GM18873 (cell line): ENCODE data around the gene UFD1.

ENCODE experiments used
- ATAC-seq: cut with Tn5 transposase; IDR thresholded peaks from one replicate; pipeline ENCODE4 v1.9.1; 2021; ENCODE audit warnings: mild to moderate bottlenecking, moderate library complexity, moderate number of reproducible peaks; ENCODE audit not compliant: unreplicated experiment, low FRiP score

UFD1 gene

DNA sequence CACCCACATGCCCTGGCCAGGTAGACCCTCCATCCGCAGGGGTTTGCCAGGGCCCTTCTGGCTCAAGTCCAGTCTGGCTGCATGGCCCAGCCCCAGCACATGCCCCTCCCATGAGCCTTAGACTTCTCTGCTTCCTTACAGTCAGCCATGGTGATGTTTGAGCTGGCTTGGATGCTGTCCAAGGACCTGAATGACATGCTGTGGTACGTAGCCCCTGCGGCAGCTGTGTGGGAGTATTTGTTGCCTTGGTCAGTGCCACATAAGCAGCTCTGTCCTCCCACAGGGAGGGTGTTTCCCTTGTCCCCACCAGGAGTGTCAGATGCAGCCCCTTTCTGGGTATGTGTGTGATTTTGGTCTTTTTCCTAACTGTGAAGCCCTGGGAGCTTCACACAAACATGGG lies 18.3 kb upstream of the UFD1 start:
- no peak for ATAC-seq

- ATAC-seq: no peak
Observed at GRCh38 chr22:19496324-19496630, 17.3 kb upstream of the UFD1 start.

- no peak for ATAC-seq
Observed at GRCh38 chr22:19495562-19496323, 16.8 kb upstream of the UFD1 start.

DNA sequence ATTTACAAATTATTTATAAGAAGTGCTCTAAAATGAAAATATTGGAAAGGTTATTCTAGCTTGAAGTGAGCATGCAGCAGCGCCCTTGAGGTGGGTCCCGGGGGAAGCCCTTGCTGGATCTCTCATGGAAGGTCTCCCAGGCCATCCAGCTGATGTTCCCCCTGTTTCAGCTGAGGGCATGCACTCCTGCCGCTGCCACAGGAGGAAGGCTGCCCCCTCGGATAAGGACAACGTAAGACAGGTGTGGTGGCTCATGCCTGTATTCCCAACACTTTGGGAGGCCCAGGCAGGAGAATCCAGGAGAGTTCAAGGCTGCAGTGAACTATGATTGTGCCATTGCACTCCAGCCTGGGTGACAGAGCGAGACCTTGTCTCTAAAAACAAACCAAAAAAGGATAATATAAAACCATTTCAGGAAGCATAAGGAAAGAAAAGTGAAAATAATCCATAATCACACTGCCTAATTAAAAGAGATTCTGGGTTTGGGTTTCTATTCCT lies 15.7 kb upstream of the UFD1 start:
- no peak for ATAC-seq

GRCh38 chr22:19494001-19494560 lies 15.1 kb upstream of the UFD1 start:
- no peak for ATAC-seq

- ATAC-seq: no peak
Observed at GRCh38 chr22:19492504-19493174, 13.6 kb upstream of the UFD1 start.

- no peak for ATAC-seq
Observed at GRCh38 chr22:19490628-19491230, 11.7 kb upstream of the UFD1 start.

DNA sequence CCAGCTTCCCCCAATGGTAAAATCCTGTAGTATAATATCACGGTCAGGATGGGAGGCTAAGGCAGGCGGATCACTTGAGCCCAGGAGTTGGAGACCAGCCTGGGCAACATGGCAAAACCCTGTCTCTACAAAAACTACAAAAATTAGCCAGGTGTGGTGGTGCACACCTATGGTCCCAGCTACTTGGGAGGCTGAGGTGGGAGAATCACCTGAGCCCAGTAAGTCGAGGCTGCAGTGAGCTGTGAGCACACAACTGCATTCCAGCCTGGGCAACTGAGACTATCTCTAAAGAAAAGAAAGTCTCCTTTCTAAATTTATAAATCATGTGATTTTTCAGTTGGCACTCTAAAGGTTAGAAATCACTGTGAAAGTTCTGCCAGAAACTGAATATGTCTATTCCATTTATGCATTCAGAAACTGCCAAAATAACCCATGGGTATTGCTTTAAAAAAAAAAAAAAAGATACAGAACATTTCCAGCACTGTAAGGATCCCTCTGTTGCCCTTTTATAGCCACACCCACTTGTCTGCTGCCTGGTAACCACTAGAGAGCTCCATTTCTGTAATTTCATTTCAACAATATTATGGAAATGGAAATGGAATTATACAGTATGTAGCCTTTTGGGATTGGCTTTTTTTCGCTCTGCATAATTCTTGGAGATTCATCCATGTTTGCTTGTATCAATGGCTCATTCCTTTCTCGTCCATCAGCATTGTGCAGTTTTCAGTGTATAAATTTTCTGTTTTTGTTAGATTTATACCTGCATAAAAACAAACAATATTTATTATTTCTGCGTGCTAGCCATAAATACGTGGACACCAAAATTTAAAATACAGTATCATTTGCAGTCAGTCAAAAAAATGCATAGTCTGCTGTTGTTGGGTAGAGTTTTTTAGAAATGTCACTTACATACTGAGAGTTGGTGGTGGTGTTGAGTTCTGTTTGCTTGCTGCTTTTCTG lies 10.2 kb upstream of the UFD1 start:
- ATAC-seq: no peak

GRCh38 chr22:19488285-19488684 lies 9.3 kb upstream of the UFD1 start:
- ATAC-seq: no peak

DNA sequence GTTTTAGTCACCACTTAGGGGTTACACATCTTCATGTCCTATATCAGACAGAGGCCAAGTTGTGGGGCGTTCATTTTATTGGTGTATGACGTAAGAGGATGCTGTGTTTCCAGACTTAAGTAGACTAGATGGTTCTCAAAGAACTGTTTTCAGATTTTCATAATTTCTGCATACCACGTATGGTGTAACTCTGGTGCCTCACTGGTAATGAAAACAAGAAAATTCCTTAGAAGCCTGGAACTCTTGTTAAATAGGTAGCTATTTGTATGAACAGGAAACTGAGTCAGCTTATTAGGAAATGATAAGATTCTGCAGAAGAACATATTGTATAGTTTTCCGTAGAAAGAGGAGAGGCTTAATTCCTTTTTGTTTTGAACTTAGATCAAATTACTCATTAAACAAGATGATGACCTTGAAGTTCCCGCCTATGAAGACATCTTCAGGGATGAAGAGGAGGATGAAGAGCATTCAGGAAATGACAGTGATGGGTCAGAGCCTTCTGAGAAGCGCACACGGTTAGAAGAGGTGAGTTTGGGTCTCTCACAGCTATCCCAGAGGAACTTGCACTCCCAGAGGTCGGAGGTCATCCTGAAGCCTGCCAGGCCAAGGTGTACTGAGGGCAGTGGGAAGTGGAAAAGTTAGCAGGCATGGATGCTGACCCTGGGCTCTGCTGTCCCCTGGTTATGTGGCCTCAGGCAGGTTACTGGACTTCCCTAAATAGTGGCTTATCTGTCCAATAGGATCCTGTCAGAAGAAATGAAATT lies 4.7 kb upstream of the UFD1 start:
- ATAC-seq: no peak

- ATAC-seq: no peak
Observed at GRCh38 chr22:19482297-19482696, 3.3 kb upstream of the UFD1 start.

DNA sequence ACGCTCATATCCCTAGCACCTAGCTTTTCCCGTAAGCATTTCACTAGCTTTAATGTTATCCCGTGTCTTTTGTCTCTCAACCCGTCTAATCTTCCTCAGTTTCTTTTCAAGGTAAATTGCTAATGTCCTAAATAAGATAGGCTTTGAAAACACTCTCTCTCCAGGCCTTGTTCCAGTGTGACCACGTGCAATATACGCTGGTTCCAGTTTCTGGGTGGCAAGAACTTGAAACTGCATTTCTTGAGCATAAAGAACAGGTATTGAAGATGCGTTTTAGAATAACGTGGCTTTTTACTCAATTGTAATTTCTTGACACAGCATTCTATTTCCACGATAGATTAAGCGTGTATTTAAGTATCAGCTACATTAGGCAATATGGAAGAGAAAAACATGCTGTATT lies 1.8 kb upstream of the UFD1 start:
- no peak for ATAC-seq

DNA sequence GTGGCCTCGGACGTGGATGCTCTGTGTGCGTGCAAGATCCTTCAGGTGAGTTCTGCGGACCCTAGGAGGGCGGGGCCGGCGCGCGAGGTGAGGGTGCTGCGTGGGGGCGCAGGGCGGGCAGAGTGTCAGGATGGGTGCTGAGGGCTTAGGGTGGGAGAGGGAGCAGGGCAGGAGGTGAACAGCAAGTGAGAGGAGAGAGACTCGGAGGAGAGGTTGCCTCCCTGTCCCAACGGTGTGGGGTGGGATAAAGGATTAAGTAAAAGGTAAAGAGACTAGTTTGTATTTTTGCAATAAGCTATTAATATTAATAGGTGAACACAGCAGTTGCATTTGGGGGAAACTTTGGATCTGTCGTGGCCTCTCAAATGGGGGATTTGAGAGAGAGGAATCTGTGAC lies 1.2 kb upstream of the UFD1 start:
- no peak for ATAC-seq

DNA sequence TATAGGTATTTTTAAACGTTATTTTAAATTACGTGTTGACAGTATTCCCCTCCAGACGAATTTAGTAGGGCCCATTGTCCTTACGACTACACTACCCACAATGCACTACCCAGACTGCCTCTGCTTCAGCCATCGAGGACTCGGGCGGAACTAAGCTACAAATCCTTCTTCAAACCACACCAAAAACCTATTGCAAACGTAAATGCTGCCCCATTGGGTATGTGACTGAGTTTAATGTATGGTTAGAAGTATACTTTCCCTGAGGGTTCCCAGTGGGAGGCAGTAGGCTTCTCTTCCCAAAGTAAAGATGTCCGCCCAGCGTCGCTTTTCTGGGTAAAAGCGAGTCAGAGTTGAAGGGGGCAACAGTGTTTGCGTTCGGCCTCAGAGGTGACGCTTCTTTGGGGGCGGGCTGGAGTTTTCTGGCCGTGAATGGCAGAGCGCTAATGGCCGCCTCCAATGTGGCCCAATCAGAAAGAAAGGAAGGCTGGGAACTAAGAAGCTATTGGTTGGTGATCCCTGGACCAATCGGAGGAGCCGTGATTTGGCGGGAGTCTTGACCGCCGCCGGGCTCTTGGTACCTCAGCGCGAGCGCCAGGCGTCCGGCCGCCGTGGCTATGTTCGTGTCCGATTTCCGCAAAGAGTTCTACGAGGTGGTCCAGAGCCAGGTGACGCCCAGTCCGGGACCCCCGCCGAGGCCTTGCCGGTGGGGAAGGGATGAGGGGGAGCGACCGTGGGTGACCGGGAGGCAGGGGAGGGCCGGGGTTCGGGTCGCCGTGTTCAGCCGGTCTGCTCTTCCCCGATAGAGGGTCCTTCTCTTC lies 571 bp upstream of the UFD1 start, which contains the start of gene CDC45:
TSS of gene CDC45 (plus strand) at position 566 of the 818 bp plus-strand sequence. CDS start at position 615, 49 bp downstream.
- peak; percentile 70 for ATAC-seq

- ATAC-seq: no peak
Observed at GRCh38 chr22:19478045-19478900, 720 bp downstream of the UFD1 start.

DNA sequence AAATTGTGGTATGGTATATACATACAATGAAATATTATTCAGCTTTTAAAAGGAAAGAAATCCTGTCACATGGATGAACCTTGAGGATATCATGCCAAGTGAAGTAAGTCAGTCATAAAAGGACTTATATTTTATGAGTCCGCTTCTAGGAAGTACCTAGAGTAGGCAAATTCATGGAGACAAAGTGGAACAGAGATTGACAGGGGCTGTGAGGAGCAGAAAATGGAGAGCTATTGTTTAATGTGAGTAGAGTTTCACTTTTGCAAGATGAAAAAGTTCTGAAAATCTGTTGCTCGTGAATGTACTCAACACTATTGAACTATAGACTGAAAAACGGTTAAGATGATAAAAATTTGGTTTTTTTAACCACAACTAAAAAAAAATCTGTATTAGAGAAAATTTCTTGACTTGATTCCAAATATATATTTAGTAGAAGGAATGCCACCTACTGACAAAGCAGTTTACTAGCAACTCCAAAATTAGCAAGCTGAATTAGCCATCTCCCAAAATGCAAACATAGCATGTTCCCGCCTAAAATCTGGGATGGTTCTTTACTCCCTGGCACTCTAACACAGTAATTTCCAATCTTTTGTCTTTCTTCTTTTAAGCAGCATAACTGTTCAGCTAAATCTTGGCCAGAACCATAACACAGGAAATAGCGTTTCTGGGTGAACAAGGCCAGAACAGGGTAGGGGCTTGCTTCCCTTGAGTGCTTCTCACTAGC lies 1.5 kb downstream of the UFD1 start:
- ATAC-seq: no peak

DNA sequence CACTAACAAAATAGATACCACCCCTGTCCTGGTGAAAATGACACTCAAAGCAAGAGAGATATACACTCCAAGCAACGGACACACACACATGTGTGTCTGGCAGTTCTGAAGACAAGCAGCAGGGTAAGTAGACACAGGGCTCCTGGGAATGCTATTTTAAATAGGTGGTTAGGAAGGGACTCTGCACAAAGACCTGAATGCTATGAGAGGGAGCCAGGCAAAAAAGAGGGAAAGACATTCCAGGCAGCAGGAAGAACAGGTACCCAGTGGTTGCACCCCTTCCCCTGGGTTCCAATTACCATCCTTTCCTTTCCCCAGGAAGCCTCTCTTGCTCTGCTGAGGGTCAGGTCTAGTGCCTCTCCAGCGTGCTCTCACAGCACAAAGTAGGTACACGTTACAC lies 3.0 kb downstream of the UFD1 start:
- no peak for ATAC-seq
